SK-N-SH (cell line): ENCODE data around the gene APOL4. TPM values are rescaled to one million over a fixed set of nuclear protein-coding genes. Genes with fewer than 3 reads are reported as not detected.
"Not testable (repeated sequence)": the region's sequence is repeated elsewhere in the genome, so short reads cannot be mapped to it uniquely, and the experiment has no call there.

Experiments
- CTCF ChIA-PET: fragments of 300-600, 350-600 bp; formaldehyde crosslinking; extraction: SDS; loops from one replicate; lab custom pipeline; 2021; lab: Yijun Ruan, JAX
- POLR2A ChIA-PET: fragments of 350-600 bp; sonication (Branson Sonifier 250); formaldehyde crosslinking; extraction: SDS; loops from one replicate; lab custom pipeline; 2020; ENCODE audit warnings: antibody characterized with exemption, inconsistent platforms; lab: Yijun Ruan, JAX
- DNase-seq: peaks from one replicate; pipeline ENCODE4 v3.0.0; 2012
- H2AFZ ChIP-seq: fragments of 200-600 bp; sonication (generic); 2 replicates; pipeline ENCODE4 v1.8.1; 2016; ENCODE audit warnings: antibody characterized with exemption, mild to moderate bottlenecking, low read depth
- H3F3A ChIP-seq: fragments of 200-600 bp; sonication (generic); replicated peaks from 2 replicates; pipeline ENCODE3; 2016; ENCODE audit warnings: antibody characterized with exemption, mild to moderate bottlenecking; ENCODE audit not compliant: insufficient read depth
- H3K27ac ChIP-seq, 2 experiments: fragments of 200-500 bp in 1 of 2; fragments of 200-600 bp in 1 of 2; sonication (Bioruptor generic) in 1 of 2; sonication (generic), shearing (Covaris generic) in 1 of 2; 2 replicates each; pipeline versions ENCODE4 v1.5.1 to v1.6.1; 2014 to 2016; ENCODE audit warnings: low read depth in 2 of 2, inconsistent platforms in 1 of 2, low read length in 1 of 2, mild to moderate bottlenecking in 1 of 2, mixed read lengths in 1 of 2
- H3K27me3 ChIP-seq: fragments of 200-600 bp; sonication (generic), shearing (Covaris generic); 2 replicates; pipeline ENCODE4 v1.6.1; 2016; ENCODE audit warnings: mixed run types; ENCODE audit not compliant: insufficient read depth
- H3K36me3 ChIP-seq, 2 experiments: fragments of 200-500 bp in 1 of 2; fragments of 200-600 bp in 1 of 2; sonication (Bioruptor generic) in 1 of 2; sonication (generic) in 1 of 2; replicated peaks in 1 of 2; 2 replicates each; pipeline versions ENCODE3 to v1.5.1; 2014 to 2016; ENCODE audit warnings: low read length in 1 of 2, mild to moderate bottlenecking in 1 of 2; ENCODE audit not compliant: insufficient read depth in 2 of 2, control insufficient read depth in 1 of 2
- H3K4me1 ChIP-seq, 2 experiments: fragments of 200-500 bp in 1 of 2; fragments of 200-600 bp in 1 of 2; sonication (Bioruptor generic) in 1 of 2; sonication (generic), shearing (Covaris generic) in 1 of 2; 2 replicates each; pipeline versions ENCODE4 v1.5.1 to v1.6.1; 2014 to 2016; ENCODE audit warnings: low read depth in 1 of 2, low read length in 1 of 2, mixed run types in 1 of 2; ENCODE audit not compliant: insufficient read depth in 2 of 2, control insufficient read depth in 1 of 2
- H3K4me2 ChIP-seq: fragments of 200-600 bp; sonication (generic), shearing (Covaris generic); 2 replicates; pipeline ENCODE4 v1.6.1; 2017; ENCODE audit warnings: mixed run types
- H3K4me3 ChIP-seq, 2 experiments: fragments of 200-500 bp in 1 of 2; fragments of 200-600 bp in 1 of 2; sonication (Bioruptor generic) in 1 of 2; sonication (generic), shearing (Covaris generic) in 1 of 2; 2 replicates each; pipeline versions ENCODE4 v1.5.1 to v1.8.1; 2014 to 2016; ENCODE audit warnings: low read depth in 2 of 2, inconsistent platforms in 1 of 2, low read length in 1 of 2, mild to moderate bottlenecking in 1 of 2, mixed read lengths in 1 of 2, moderate library complexity in 1 of 2
- H3K79me2 ChIP-seq: fragments of 200-600 bp; sonication (generic); 2 replicates; pipeline ENCODE4 v1.8.1; 2017; ENCODE audit warnings: mild to moderate bottlenecking; ENCODE audit not compliant: insufficient read depth
- H3K9ac ChIP-seq: fragments of 200-600 bp; sonication (generic); 2 replicates; pipeline ENCODE4 v1.6.1; 2017; ENCODE audit warnings: mixed run types
- H3K9me2 ChIP-seq: fragments of 200-600 bp; sonication (generic); 2 replicates; pipeline ENCODE4 v1.6.1; 2017; ENCODE audit warnings: mixed run types
- H3K9me3 ChIP-seq: fragments of 200-600 bp; sonication (generic); 2 replicates; pipeline ENCODE4 v1.6.1; 2017; ENCODE audit warnings: mixed run types, mild to moderate bottlenecking, moderate library complexity
- H4K20me1 ChIP-seq: fragments of 200-600 bp; sonication (generic); 2 replicates; pipeline ENCODE4 v1.6.1; 2017; ENCODE audit warnings: mild to moderate bottlenecking, mixed run types; ENCODE audit not compliant: insufficient read depth
- ELF1 ChIP-seq: IDR thresholded peaks from 2 replicates; pipeline ENCODE4 v1.4.0; 2012
- EZH2phosphoT487 ChIP-seq: fragments of 200-600 bp; sonication (generic); IDR thresholded peaks from 2 replicates; pipeline ENCODE4 v1.6.1; 2017; ENCODE audit warnings: low read depth, mixed run types, mild to moderate bottlenecking, antibody characterized with exemption, moderate library complexity, borderline replicate concordance
- FOSL2 ChIP-seq: IDR thresholded peaks from 2 replicates; pipeline ENCODE4 v1.4.0; 2012; ENCODE audit warnings: low read depth, mild to moderate bottlenecking, moderate library complexity, borderline replicate concordance
- GABPA ChIP-seq: IDR thresholded peaks from 2 replicates; pipeline ENCODE4 v1.4.0; 2012; ENCODE audit warnings: low read depth, mild to moderate bottlenecking
- NRF1 ChIP-seq: IDR thresholded peaks from 2 replicates; pipeline ENCODE4 v1.6.1; 2012; ENCODE audit warnings: low read depth, mild to moderate bottlenecking, low read length
- POLR2AphosphoS5 ChIP-seq: IDR thresholded peaks from 2 replicates; pipeline ENCODE4 v1.6.1; 2012; ENCODE audit warnings: low read depth, low read length
- RFX5 ChIP-seq: IDR thresholded peaks from 2 replicates; pipeline ENCODE4 v1.6.1; 2012; ENCODE audit warnings: mild to moderate bottlenecking, improper control_type of control experiment, low read length
- RXRA ChIP-seq: IDR thresholded peaks from 2 replicates; pipeline ENCODE4 v1.4.0; 2012; ENCODE audit warnings: low read depth, mild to moderate bottlenecking, borderline replicate concordance
- TCF12 ChIP-seq: IDR thresholded peaks from 2 replicates; pipeline ENCODE4 v1.4.0; 2012
- WGBS: methylation state at CpG from one replicate; pipeline ENCODE4 v1.1.6; 2017; ENCODE audit warnings: low lambda C conversion rate; 5-methylcytosine and 5-hydroxymethylcytosine counted together
- polyA plus RNA-seq, 3 experiments: library from polyadenylated mRNA; depleted of rRNA; stranded (reverse); fragments of >200 nt; gene quantifications; 2 replicates each; pipeline ENCODE4 v1.2.3, GENCODE V29; 2012

Gene APOL4
- polyA plus RNA-seq, 1 of the 3 experiments (the other 2 are of a cell fraction): 0.08 TPM

- Histone ChIP-seq H3K27me3 (no peaks in the 10 kb centered on the region), H3F3A (peaks cover 4% of the 10 kb centered on the region), H2AFZ (no peak overlapping the region), H4K20me1 (no peaks in the 10 kb centered on the region), H3K9ac (no peak overlapping the region), H3K9me3 (no peaks in the 10 kb centered on the region), H3K4me2 (no peak overlapping the region), H3K4me1 (peaks cover 4 to 11% of the 10 kb centered on the region in 2 experiments; a peak in 1 of 4 replicates), H3K27ac (no peak overlapping the region), H3K36me3 (peaks cover 5 to 20% of the 10 kb centered on the region in 2 experiments), H3K4me3 (no peak overlapping the region), H3K9me2 (no peaks in the 10 kb centered on the region), H3K79me2 (peaks cover 14% of the 10 kb centered on the region)
- no peak for DNase-seq
- TF ChIP-seq GABPA (no peak), ELF1 (no peak), NRF1 (no peak), RFX5 (no peak), TCF12 (no peak), FOSL2 (no peak), POLR2AphosphoS5 (no peak), EZH2phosphoT487 (no peak), RXRA (no peak)
- CTCF ChIA-PET: no interaction called here
- POLR2A ChIA-PET: no interaction called here
- 91% methylated on average over 12 of the region's 13 CpGs for WGBS
Measured at GRCh38 chr22:36232715-36233401, 31.2 kb upstream of the APOL4 start.

DNA sequence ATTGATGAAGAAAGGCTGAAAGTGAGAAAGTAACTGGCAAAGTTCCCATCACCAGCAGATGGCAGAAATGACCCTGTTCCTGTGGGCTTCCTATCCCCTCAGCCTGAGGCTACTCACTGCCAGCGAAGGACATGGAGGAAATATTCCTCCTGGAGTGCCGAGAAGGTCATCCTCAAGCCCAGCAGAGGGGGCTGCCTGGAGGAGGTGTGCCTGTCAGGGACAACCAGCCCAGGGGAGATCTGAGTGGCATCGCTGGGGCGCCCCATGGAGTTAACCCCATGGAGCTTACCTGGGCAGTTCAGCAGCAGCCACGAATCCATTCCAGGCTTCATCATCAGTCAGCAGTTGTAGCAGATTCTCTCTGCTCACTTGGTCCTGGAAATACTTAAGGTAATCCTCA lies 29.4 kb upstream of the APOL4 start:
- H3K36me3 ChIP-seq: peaks cover 2 to 23% of the 10 kb centered on the region in 2 experiments
- H3K27ac ChIP-seq, H2AFZ ChIP-seq, H3K9me3 ChIP-seq, H3K9me2 ChIP-seq, H3K79me2 ChIP-seq, CTCF ChIA-PET, H3K9ac ChIP-seq, H3K27me3 ChIP-seq, H4K20me1 ChIP-seq, H3K4me2 ChIP-seq, POLR2A ChIA-PET, DNase-seq, H3K4me3 ChIP-seq, H3F3A ChIP-seq, H3K4me1 ChIP-seq: not testable (repeated sequence)
- WGBS: 90% methylated on average over 5 of the region's 5 CpGs

DNA sequence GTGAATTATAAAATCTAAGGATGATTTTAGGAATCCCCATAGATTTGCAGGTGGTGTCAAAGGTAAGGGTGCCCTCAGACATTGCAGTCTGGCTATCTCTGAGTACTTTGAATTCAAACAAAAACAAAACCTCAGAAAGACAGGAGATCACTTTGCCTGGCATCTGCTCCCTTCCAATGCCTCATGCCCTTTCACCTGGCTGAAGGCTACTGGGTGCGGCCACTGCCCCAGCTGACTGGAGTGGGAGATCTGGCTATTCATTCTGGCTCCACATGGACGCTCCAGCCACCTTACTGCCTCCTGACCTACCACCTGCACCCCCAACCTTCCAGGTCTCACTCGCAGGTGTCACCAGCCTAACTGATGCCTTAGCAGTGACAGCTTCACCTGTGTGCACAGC lies 28.0 kb upstream of the APOL4 start:
- H3K79me2 ChIP-seq, POLR2A ChIA-PET, H3K4me2 ChIP-seq, H3K27ac ChIP-seq, H3K4me1 ChIP-seq, H4K20me1 ChIP-seq, H3K9me3 ChIP-seq, H3K9me2 ChIP-seq, DNase-seq, H2AFZ ChIP-seq, H3K4me3 ChIP-seq, H3F3A ChIP-seq, CTCF ChIA-PET, H3K27me3 ChIP-seq, H3K9ac ChIP-seq: not testable (repeated sequence)
- 89% methylated on average over 3 of the region's 3 CpGs for WGBS
- H3K36me3 ChIP-seq: peaks cover 0 to 23% of the 10 kb centered on the region in 2 experiments
